ENCODE measurements around the gene CHCHD4. TPM values are rescaled to one million over a fixed set of nuclear protein-coding genes. Genes with fewer than 3 reads are reported as not detected.

The CHCHD4 gene
- total and polyA plus RNA-seq, 10 of the 15 experiments (the other 5 are each of a cell fraction or from before 2014, with no cell fraction given) = 21.0 to 46.8 (median 29.0) TPM

DNA sequence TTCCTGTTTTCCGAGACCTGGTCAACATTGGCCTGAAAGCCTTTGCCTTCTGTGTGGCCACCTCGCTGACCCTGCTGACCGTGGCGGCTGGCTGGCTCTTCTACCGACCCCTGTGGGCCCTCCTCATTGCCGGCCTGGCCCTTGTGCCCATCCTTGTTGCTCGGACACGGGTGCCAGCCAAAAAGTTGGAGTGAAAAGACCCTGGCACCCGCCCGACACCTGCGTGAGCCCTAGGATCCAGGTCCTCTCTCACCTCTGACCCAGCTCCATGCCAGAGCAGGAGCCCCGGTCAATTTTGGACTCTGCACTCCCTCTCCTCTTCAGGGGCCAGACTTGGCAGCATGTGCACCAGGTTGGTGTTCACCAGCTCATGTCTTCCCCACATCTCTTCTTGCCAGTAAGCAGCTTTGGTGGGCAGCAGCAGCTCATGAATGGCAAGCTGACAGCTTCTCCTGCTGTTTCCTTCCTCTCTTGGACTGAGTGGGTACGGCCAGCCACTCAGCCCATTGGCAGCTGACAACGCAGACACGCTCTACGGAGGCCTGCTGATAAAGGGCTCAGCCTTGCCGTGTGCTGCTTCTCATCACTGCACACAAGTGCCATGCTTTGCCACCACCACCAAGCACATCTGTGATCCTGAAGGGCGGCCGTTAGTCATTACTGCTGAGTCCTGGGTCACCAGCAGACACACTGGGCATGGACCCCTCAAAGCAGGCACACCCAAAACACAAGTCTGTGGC lies 17.1 kb upstream of the CHCHD4 start:
- TF ChIP-seq PBX3 (IDR thresholded peaks at IDR 0.05; ENCODE audit: insufficient replicate concordance, low read depth, low read length) = no peak
- TF ChIP-seq TARDBP (IDR thresholded peaks at IDR 0.05; ENCODE audit: borderline replicate concordance) = no peak
- no peak for TF ChIP-seq BMI1 (IDR thresholded peaks at IDR 0.05; ENCODE audit: borderline replicate concordance)
- TF ChIP-seq HCFC1 (IDR thresholded peaks at IDR 0.05; ENCODE audit: low read length) = no peak
- no peak for TF ChIP-seq RELB (IDR thresholded peaks at IDR 0.05; ENCODE audit: low read depth)
- TF ChIP-seq MEF2B (IDR thresholded peaks at IDR 0.05; ENCODE audit: partially characterized antibody, poor library complexity, severe bottlenecking) = no peak
- TF ChIP-seq, protein P1, sequence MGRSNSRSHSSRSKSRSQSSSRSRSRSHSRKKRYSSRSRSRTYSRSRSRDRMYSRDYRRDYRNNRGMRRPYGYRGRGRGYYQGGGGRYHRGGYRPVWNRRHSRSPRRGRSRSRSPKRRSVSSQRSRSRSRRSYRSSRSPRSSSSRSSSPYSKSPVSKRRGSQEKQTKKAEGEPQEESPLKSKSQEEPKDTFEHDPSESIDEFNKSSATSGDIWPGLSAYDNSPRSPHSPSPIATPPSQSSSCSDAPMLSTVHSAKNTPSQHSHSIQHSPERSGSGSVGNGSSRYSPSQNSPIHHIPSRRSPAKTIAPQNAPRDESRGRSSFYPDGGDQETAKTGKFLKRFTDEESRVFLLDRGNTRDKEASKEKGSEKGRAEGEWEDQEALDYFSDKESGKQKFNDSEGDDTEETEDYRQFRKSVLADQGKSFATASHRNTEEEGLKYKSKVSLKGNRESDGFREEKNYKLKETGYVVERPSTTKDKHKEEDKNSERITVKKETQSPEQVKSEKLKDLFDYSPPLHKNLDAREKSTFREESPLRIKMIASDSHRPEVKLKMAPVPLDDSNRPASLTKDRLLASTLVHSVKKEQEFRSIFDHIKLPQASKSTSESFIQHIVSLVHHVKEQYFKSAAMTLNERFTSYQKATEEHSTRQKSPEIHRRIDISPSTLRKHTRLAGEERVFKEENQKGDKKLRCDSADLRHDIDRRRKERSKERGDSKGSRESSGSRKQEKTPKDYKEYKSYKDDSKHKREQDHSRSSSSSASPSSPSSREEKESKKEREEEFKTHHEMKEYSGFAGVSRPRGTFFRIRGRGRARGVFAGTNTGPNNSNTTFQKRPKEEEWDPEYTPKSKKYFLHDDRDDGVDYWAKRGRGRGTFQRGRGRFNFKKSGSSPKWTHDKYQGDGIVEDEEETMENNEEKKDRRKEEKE (IDR thresholded peaks at IDR 0.05) = no peak
- no peak for TF ChIP-seq EP300 (IDR thresholded peaks at IDR 0.05; ENCODE audit: borderline replicate concordance in 1 of 2, control insufficient read depth in 1 of 2, low read depth in 2 of 2, low read length in 2 of 2)
- H3K4me3 ChIP-seq = no peak overlapping the region
- peaks cover 16% of the 10 kb centered on the region for H3K4me1 ChIP-seq (ENCODE audit: control insufficient read depth, insufficient read depth, low read length)
- no peak overlapping the region for H3K9ac ChIP-seq (ENCODE audit: control insufficient read depth, insufficient read depth, low read length)
- H3K4me2 ChIP-seq (ENCODE audit: control insufficient read depth, insufficient read depth) = no peak overlapping the region
- ChIA-PET POLR2A (no interaction called here), SMC1A (ENCODE audit: uncharacterized antibody, unreplicated experiment) (no interaction called here), RAD21 (ENCODE audit: unreplicated experiment) (no interaction called here), CTCF (interaction anchor here (0.7 to 0.9 kb wide), 2 partner anchors 22 to 37 kb away, joined by 3 read pairs; partner anchors contain the start of genes LSM3 and XPC)
- H3K27me3 ChIP-seq (replicated peaks in 1 of 2; ENCODE audit: control insufficient read depth in 2 of 2, insufficient read depth in 2 of 2, low read length in 1 of 2) = no peaks in the 10 kb centered on the region
- ATAC-seq = no peak
- WGBS (ENCODE audit: insufficient coverage, insufficient replicate concordance, low lambda C conversion rate, missing lambda C conversion rate) = 97% methylated on average over 17 of the region's 19 CpGs
- no peak overlapping the region for H3K27ac ChIP-seq (ENCODE audit: control insufficient read depth, insufficient read depth)
- no peak overlapping the region for H2AFZ ChIP-seq (ENCODE audit: control insufficient read depth, low read depth, low read length)
- intact Hi-C loops (cut with micrococcal nuclease; ENCODE audit: unreplicated experiment) (no loop called here), in situ Hi-C loops (cut with MboI) (no loop called here)
- no peaks in the 10 kb centered on the region for H4K20me1 ChIP-seq (ENCODE audit: control insufficient read depth, insufficient read depth)
- no peaks in the 10 kb centered on the region for H3K79me2 ChIP-seq (ENCODE audit: control insufficient read depth, insufficient read depth, low read length)
- no TSS peak for BruUV-seq (replicated peaks)
- H3K9me3 ChIP-seq (replicated peaks; ENCODE audit: control insufficient read depth, insufficient read depth, low read length) = no peaks in the 10 kb centered on the region
- no peak for FAIRE-seq
- peaks cover 7 to 9% of the 10 kb centered on the region in 2 experiments; a peak in 3 of 4 replicates for H3K36me3 ChIP-seq (ENCODE audit: control insufficient read depth in 2 of 2, insufficient read depth in 2 of 2, low read length in 1 of 2)
- no peak for DNase-seq (ENCODE audit: low read depth, low spot score)

Data from GM12878 (cell line).